ENCODE results near the gene BPNT1. TPM values are rescaled to one million over a fixed set of nuclear protein-coding genes. Genes with fewer than 3 reads are reported as not detected.
"Not testable (repeated sequence)": the region's sequence is repeated elsewhere in the genome, so short reads cannot be mapped to it uniquely, and the experiment has no call there.

Gene BPNT1
- total RNA-seq, 2 experiments from 2014 or later: 1.1 to 2.5 TPM

- H3K27ac ChIP-seq (ENCODE audit: low read depth in 1 of 2, low read length in 2 of 2): no peak overlapping the region
Measured at GRCh38 chr1:220119043-220119512, 29.5 kb upstream of the BPNT1 start.

GRCh38 chr1:220113136-220113695 lies 23.6 kb upstream of the BPNT1 start:
- Histone ChIP-seq H3K4me3 (ENCODE audit: low read length) (no peak overlapping the region), H3K27ac (ENCODE audit: low read depth in 1 of 2, low read length in 2 of 2) (no peak overlapping the region), H3K27me3 (ENCODE audit: control insufficient read depth in 1 of 2, insufficient read depth in 2 of 2, low read length in 2 of 2) (no peaks in the 10 kb centered on the region), H3K4me1 (ENCODE audit: insufficient read depth, low read length) (no peaks in the 10 kb centered on the region), H3K9me3 (ENCODE audit: control insufficient read depth in 1 of 2, insufficient read depth in 1 of 2, low read length in 2 of 2) (no peaks in the 10 kb centered on the region), H3K36me3 (ENCODE audit: insufficient read depth, low read length) (peaks cover 68% of the 10 kb centered on the region)
- DNase-seq (peak in 5 of 14 experiments; percentile 9 to 72 (median 62)), ATAC-seq (ENCODE audit: poor library complexity) (peak; percentile 78)
- Mint-ChIP-seq H3K4me3 (no peak overlapping the region), H3K27me3 (no peaks in the 10 kb centered on the region), H3K9me3 (no peaks in the 10 kb centered on the region), H3K36me3 (ENCODE audit: low read depth) (peaks cover 84% of the 10 kb centered on the region), H3K4me1 (ENCODE audit: low read depth) (peaks cover 9% of the 10 kb centered on the region), H3K27ac (no peak overlapping the region)
- intact Hi-C loops (cut with DNase I, micrococcal nuclease): no loop called here
- ChIA-PET CTCF (interaction anchor here (0.7 to 2.0 kb wide), 9 partner anchors 8 to 75 kb away, joined by 3 to 14 read pairs (median 3); partner anchors contain the start of genes BPNT1 and IARS2), POLR2A (no interaction called here)
- TF ChIP-seq CTCF (IDR thresholded peaks at IDR 0.05): peak; percentile 69

More at GRCh38 chr1:220119043-220119512, 29.5 kb upstream of the BPNT1 start:
- no peaks in the 10 kb centered on the region for H3K4me1 ChIP-seq (ENCODE audit: insufficient read depth, low read length)
- TF ChIP-seq CTCF (IDR thresholded peaks at IDR 0.05): no peak
- H3K4me3 ChIP-seq (ENCODE audit: low read length): no peak overlapping the region
- ATAC-seq (ENCODE audit: poor library complexity) (no peak), DNase-seq (no peak)
- Mint-ChIP-seq H3K4me1 (ENCODE audit: low read depth) (peaks cover 6% of the 10 kb centered on the region), H3K36me3 (ENCODE audit: low read depth) (peaks cover 51% of the 10 kb centered on the region), H3K27ac (no peak overlapping the region), H3K27me3 (no peaks in the 10 kb centered on the region), H3K9me3 (no peaks in the 10 kb centered on the region), H3K4me3 (no peak overlapping the region)
- no peaks in the 10 kb centered on the region for H3K27me3 ChIP-seq (ENCODE audit: control insufficient read depth in 1 of 2, insufficient read depth in 2 of 2, low read length in 2 of 2)
- intact Hi-C loops (cut with DNase I, micrococcal nuclease): no loop called here
- POLR2A ChIA-PET: no interaction called here
- CTCF ChIA-PET: no interaction called here
- peaks cover 36% of the 10 kb centered on the region for H3K36me3 ChIP-seq (ENCODE audit: insufficient read depth, low read length)
- H3K9me3 ChIP-seq (ENCODE audit: control insufficient read depth in 1 of 2, insufficient read depth in 1 of 2, low read length in 2 of 2): no peaks in the 10 kb centered on the region

GRCh38 chr1:220112600-220112999 lies 23.0 kb upstream of the BPNT1 start:
- H3K4me1 ChIP-seq (ENCODE audit: insufficient read depth, low read length); H3K4me3 ChIP-seq (ENCODE audit: low read length); H3K9me3 Mint-ChIP-seq; H3K27me3 ChIP-seq (ENCODE audit: control insufficient read depth in 1 of 2, insufficient read depth in 2 of 2, low read length in 2 of 2); ATAC-seq (ENCODE audit: poor library complexity); H3K4me1 Mint-ChIP-seq (ENCODE audit: low read depth); H3K4me3 Mint-ChIP-seq; DNase-seq; H3K27me3 Mint-ChIP-seq; H3K27ac ChIP-seq (ENCODE audit: low read depth in 1 of 2, low read length in 2 of 2); H3K27ac Mint-ChIP-seq; intact Hi-C loops (cut with DNase I, micrococcal nuclease); H3K9me3 ChIP-seq (ENCODE audit: control insufficient read depth in 1 of 2, insufficient read depth in 1 of 2, low read length in 2 of 2); POLR2A ChIA-PET: not testable (repeated sequence)
- H3K36me3 ChIP-seq (ENCODE audit: insufficient read depth, low read length): peaks cover 68% of the 10 kb centered on the region
- H3K36me3 Mint-ChIP-seq (ENCODE audit: low read depth): peaks cover 87% of the 10 kb centered on the region
- CTCF ChIA-PET: interaction anchor here (0.6 to 2.0 kb wide), 7 partner anchors 8 to 75 kb away, joined by 3 to 14 read pairs (median 3); partner anchors contain the start of gene BPNT1

GRCh38 chr1:220110473-220110872 lies 20.9 kb upstream of the BPNT1 start:
- H3K4me1 Mint-ChIP-seq (ENCODE audit: low read depth); H3K27me3 Mint-ChIP-seq; ATAC-seq (ENCODE audit: poor library complexity); H3K27me3 ChIP-seq (ENCODE audit: control insufficient read depth in 1 of 2, insufficient read depth in 2 of 2, low read length in 2 of 2); POLR2A ChIA-PET; H3K4me3 ChIP-seq (ENCODE audit: low read length); CTCF ChIA-PET; H3K9me3 ChIP-seq (ENCODE audit: control insufficient read depth in 1 of 2, insufficient read depth in 1 of 2, low read length in 2 of 2); H3K27ac Mint-ChIP-seq; H3K27ac ChIP-seq (ENCODE audit: low read depth in 1 of 2, low read length in 2 of 2); H3K4me1 ChIP-seq (ENCODE audit: insufficient read depth, low read length); intact Hi-C loops (cut with DNase I, micrococcal nuclease); DNase-seq; H3K9me3 Mint-ChIP-seq; H3K4me3 Mint-ChIP-seq: not testable (repeated sequence)
- peaks cover 90% of the 10 kb centered on the region for H3K36me3 Mint-ChIP-seq (ENCODE audit: low read depth)
- H3K36me3 ChIP-seq (ENCODE audit: insufficient read depth, low read length): peaks cover 74% of the 10 kb centered on the region

Measured in CD4-positive, alpha-beta T cell (primary cell).